HG02571 (cell line): Measurements from ENCODE around the gene TCEAL9.
"Not testable (repeated sequence)": the region's sequence is repeated elsewhere in the genome, so short reads cannot be mapped to it uniquely, and the experiment has no call there.

Experiments used
- ATAC-seq: cut with Tn5 transposase; IDR thresholded peaks from one replicate; pipeline ENCODE4 v1.9.1; 2021; ENCODE audit warnings: mild to moderate bottlenecking, moderate library complexity; ENCODE audit not compliant: unreplicated experiment

Gene TCEAL9

DNA sequence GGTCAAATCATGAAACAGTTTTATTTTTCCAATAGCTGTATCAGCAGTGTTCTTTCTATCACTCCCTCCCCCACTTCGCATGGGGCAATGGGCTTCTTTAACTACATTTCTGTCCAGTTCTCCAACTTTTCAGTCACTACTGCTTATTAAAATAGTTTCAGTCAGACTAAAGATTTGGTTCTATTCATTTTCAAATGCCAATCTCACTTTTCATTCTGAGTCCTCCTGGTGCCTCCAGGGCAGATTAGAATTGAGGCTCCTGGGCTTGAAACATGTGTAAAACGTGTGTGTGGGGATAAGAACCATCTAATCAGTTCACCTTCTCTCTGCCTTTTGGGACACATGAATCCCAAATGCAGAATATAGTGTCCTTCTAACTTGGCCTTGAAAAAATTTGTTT is 16.6 kb downstream of the TCEAL9 start:
- ATAC-seq = no peak

DNA sequence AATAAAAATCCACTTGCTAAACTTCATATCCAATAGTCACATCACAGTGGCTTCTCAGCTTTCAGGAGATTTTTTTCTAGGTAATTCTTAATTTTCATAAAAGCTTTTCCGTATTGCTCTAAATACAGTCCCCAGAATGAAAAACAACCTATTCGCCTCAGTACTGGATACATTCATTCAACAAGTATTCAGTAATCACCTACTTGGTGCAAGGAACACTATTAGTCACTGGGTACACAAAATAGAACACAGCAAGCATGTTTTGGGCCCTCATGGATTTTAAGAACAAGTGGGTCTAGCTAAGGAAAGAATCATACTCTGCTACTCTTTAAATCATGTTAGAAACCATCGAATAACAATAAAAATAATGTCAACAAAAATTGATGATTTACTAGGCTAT is 17.3 kb downstream of the TCEAL9 start:
- ATAC-seq = no peak

DNA sequence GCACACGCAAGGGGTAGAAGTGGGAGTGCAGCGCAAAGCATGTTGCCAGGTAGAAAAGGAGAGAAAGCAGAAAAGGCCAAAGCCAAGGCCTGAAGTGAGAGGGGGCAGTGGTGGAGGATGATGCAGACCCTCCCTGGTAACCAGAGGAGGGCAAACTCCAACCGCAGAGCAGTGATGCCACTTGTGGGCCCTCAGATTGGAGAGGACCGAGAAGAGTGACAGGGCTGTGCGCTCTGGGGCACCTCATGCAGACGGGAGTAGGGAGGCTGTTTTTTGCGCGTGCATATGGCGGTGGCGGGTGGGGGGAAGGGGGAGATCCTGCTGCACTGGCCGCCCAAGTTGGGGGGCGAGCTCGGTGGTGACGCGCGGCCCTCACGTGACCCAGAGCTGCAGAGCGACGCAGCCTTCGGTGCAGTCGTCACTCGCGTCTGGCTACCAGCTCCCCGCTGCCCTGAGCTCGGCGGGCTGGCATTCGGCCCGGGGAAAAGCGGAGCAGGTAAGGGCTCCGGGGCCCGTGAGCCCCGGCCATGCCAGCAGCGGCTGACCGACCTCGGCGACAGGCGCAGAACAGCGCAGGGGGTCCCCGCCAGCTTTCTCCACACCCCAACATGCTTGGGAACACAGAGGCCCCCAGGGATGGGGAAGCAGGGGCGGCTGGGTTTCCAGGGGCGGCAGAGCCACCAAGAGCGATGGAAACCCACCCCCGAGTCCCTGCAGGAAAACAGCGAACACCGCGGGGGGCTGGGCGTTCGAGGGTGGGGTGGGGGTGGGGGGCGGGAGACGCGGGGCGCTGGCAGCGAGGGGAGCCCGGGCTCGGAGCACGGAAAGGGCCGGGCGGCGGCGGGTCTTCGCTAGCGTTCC is 20.0 kb downstream of the TCEAL9 start, which contains the start of gene BEX3:
BEX3 (plus strand) TSS at position 421 of the 861 bp plus-strand sequence. CDS start 984 bp downstream, outside the sequence.
- ATAC-seq = no peak

DNA sequence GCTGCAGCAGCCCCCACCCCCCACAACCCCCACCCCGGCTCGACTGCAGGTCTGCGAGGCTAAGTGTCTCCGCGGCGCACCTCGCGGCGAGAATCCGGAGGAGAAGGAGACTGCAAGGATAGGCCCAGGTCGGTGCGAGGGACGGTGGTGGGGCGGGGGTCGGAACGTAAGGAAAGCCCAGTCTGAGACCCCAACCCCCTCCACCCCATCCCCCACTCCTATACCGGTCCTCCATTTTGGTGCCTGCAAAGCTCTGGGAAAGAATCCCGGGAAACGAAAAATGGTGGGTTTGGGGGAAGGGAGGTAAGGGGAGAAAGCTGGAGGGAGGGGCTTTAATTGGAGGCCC is 20.6 kb downstream of the TCEAL9 start:
- ATAC-seq = no peak

DNA sequence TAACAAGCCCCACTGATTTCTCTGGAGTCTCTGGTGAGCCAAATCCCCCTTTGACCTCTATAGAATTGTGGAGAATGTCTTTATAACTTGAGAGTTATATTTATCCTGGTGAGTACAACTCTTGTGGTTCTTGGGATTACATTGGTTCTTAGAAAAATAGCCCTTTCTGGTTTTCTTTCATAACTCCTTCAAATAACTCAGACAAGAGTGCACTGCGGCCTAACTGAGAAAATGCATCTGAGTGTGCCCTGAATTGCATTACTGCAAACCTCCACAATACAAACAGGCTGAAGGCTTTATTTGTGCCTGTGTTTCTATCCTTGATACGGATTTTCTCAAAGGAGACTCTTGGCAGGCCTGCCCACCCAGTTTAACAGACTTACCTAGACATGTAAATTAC is 22.7 kb downstream of the TCEAL9 start:
- ATAC-seq = no peak

DNA sequence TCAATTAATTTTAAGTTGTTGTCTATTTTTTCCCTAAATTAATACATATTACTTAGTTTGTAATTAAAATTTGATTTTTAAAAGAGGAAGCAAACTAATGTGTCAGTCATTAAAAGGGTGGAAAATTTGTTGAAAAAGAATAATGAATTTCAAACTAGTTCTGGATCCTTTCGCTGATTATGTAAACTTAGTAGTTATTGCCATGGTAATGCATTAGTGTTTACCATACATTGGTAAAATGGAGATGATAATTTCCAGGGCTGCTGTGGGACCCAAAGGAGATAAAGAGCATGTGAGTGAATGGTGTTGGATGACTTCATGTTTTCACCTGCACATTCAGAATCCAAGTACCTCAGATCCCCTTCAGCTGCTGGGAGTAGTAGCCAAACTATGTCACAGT is 26.6 kb downstream of the TCEAL9 start:
- no peak for ATAC-seq

DNA sequence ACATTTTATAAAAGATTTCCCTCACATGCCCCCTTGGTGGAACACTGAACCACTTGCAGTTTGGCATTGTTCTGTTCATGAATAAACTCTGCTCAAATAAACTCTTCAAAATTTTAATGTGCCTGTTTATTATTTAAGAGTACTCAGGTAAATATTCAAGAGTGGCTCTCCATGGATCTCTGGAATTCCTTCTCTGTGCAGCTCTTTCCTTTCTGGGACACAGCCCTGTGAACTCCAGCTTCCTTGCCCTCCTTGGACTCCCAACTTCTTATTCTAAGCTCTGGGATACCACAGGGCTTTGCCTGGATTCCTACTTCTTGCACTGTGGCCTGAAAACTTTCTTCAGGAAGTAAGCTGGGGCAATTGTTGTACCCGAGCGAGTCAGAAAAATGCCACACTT is 28.4 kb downstream of the TCEAL9 start:
- ATAC-seq = no peak

DNA sequence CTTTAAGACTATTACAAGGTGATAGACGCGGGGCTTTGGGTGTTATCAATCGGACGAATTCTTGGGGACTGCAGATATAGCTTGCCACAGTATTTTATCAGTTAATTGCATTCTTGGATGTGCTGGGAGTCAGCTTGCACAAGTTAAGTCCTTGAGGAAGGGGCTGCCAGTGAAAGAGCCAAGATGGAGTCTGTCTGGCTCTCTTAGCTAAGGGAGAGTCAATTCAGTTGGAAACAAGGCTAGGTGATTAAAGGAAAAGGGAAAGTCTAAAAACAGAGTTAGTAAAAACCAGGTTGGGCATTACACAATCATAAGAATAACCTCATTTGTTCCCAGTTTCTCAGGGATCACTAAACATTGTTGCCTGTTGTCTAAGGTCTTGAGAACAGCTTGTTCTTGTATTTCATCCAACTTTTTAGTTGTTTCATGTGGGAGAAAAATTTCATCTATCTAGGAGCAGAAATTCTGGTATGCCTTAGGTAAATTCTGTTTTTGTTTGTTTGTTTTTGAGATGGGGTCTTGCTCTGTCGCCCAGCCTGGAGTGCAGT is 29.1 kb downstream of the TCEAL9 start:
- ATAC-seq = not testable (repeated sequence)

DNA sequence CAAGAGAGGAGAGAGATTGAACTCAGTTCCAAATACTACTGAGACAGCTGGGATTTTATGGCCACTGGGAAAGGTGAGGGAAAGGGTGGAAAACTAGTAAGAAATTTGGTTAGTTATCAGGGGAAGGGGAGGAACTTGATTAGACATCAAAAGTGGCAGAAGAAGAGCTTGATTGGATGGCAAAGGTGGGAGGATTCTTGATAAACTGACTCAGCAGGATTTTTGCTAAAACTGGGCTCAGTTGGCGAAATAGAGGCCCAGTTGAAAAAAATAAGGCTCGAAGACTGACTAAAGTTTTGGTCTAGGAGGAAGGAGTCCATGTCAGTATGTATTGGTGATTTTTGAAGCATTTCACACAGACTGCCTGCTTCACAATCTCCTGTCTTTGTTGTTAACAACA is 30.0 kb downstream of the TCEAL9 start:
- no peak for ATAC-seq

DNA sequence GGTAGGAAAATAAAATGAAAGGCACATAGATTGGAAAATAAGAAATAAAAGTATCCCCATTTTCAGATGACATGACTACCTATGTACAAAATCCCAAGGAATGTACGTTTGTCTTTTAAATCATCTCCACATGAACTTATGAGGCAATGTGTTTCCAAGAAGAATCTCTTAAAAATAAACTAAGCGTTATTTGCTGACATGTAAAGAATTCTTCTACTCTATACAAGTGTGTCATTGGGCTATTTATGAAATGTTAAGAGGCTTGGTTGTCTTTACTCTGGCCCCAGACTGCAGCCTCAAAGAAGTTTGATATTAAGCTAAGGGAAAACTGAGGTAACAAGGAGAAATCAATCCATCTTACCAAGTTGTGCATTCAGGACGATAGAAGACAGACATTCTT is 37.2 kb downstream of the TCEAL9 start:
- ATAC-seq = no peak

DNA sequence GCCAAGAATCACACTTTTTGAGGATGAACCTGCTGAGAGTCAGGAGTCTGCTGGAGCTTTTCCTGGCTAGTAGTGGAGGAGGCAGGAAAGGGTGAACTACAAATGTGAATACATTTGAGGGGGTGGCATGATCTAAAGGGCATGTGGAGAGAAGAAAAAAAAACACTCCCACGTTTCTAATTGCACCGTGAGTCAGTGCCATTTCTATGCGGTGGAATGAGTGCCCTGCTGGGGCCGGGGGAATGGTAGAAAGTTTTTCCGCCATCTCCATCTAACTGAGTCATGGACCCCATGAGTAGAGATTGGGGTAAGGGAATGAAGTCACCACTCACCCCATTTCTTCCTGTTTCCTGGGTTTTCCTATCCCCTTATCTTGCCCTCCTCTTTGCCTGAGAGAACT is 39.9 kb downstream of the TCEAL9 start:
- no peak for ATAC-seq

DNA sequence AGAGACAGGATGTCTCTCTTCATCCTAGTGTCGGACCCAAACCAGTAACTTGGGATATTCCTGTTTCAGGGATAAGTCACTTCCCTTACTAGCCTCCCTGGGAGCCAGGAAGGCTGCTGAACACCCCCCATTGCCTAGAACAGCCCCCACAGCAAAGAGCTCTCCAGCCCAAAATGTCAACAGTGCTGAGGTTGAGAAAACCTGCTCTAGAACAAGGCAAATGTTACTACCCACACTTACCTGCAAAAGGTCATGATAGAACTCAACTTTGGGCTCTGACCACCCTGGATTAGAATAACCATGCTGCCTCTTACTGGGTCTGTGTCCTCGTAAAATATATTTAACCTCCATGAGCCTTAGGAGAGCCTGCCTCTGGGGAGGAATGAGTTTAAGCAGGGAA is 40.4 kb downstream of the TCEAL9 start:
- ATAC-seq = no peak

DNA sequence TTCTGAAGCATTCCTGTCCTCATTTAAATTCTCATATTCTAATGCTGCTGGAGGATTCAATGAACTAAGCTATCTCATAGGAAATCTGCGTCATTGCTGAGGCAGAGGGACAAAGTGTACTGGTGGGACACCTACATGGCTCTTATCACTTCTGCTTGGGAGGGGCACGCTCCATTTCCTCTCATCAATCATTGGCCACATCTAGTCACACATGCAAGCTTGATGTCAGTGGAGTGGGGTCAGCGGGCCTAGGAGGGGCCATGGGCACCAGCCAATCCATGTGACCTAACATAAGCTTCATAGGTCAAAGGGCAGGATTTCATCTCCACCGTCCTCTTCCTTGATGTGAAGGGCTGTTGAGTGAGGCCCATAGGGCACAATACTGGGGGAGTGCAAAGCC is 41.4 kb downstream of the TCEAL9 start:
- no peak for ATAC-seq

DNA sequence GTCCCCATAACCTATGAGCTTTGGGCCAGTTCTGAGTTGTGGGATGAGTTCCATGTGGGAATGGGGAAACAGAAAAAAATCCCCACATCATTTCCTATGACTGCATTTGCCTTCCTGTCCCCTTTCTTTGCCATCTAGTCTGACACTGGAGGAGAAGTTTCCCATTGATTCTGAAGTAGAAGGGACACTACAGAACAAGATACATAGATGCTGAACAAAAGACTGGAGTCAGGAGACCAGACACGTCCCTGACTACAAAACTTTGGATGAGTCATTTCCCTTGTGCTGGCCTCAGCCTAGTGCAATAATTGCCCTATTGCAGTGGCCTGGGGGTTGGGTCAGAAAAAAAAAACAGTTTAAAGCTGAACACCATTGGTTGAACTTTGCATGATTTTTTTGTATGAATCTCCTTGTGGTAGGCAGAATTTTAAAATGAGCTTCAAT is 42.1 kb downstream of the TCEAL9 start:
- no peak for ATAC-seq

DNA sequence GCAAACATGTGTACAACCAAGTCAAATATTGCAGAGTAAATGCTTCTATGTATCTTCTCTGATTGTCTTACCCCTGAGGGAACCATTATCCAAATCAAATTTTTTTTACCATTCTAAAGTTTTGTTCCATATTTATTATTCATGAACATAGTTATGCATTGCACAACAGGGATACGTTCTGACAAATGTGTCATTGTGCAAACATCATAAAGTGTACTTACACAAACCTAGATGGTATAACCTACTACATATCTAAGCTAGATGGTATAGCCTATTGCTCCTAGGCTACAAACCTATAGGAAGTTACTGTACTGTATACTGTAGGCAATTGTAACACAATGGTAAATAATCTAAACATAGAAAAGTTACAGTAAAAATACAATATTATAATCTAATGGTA is 43.4 kb downstream of the TCEAL9 start:
- no peak for ATAC-seq

DNA sequence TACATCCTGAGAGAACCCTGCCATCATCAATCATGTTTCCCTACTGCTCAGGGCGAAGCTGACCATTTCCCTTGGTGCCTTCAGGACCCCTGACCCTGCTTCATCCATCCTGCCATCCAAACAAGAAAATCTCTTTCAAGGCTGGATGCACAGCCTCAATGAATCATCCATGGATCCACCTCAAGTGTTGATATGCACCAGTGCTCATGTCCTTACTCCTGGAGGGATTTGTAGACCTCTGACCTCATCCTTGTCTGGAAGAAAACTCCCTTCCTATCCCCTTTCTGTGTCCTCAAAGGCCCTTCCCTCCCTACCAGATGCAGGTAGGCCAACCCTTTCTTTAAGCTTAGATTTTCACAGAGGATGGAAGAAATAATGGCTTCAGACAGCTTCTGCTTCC is 44.6 kb downstream of the TCEAL9 start:
- ATAC-seq = no peak

DNA sequence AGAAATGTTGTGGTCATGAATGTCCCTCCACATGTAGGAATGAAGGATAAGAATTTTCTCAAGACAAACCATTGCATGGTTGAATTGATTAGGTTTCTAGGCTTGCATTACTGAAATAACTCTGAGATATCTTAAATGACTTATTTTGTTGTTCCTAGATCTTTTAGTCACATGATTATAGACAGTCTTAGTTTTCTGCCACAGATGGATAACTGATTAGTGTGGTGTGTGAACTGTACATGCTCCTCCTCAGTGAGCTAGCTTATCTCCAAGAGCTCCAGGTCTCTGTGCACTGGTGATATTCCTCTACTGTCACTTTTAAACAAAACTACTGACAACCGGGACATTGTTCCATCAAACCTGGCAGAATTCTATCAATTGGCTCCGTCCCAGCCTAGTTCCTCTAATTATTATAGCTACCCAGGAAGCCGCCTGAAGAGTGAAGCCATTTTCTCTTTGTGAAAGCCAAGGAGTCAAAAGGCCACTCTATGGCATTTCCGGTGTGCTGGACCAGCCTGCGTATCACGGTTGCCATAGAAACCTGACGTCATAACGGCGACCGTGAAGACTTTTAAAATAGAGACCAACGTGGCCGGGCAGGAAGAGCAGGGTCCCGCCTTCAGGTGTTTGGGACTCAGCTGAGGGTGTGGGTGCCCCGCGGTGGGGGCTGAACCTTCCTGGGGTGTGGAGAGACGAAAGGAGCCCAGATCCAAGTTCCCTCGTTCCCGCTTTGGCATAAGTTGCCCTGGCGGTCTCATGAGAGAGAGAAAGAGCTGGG is 48.1 kb downstream of the TCEAL9 start:
- peak; percentile 97 for ATAC-seq

DNA sequence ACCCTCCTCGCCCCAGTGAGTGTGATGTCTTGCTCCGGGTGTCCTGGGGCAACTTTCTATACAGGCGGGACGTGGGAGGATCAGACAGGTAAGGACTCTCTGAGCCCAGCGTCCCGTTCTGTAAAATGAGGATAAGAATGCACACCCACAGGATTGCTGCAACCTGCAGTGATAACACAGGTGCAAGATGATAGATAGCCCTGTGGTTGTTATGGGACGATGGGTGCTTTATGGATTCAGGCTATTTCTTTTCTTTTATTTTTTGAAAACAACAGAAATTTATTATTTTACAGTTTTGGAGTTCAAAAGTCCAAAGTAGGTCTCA is 48.7 kb downstream of the TCEAL9 start:
- ATAC-seq = peak; percentile 29

DNA sequence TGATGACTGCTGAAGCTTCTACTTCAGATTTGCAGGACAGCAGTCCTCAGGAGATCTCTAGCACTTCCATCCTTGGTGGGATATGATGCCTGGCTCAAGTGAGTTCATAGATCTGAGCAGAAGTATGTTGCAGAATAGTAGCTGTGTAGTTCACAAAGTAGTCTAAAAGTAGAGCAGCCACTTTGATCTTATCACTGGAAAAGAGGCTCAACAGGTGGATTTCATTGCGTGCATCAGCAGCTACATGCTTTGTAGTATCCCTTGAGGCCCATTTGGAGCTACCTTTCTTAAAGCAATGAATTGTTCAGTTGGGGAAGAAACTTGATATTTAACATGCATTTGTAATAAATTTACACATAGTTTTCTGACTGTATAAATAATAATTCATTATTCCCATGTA is 50.0 kb downstream of the TCEAL9 start:
- ATAC-seq = no peak

DNA sequence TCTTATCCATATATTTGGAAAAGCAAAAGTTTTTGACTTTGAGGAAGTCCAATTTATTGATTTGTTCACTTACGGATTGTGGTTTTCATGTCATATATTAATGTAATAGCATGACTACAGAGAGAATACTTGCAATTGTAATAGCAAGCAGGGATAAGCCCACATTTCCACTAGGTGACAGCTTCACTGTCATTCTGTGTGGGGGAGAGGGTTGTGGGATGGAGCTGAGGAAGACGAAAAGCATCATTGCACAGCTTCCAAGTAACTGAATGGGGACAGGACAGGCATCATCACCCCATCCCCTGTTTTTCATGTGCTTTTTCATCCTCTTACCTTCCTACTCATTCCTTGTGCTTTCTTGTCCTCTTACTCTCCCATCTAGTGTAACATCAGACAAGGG is 51.5 kb downstream of the TCEAL9 start:
- ATAC-seq = no peak
